ENCODE data around the gene KRTAP3-1.

DNA sequence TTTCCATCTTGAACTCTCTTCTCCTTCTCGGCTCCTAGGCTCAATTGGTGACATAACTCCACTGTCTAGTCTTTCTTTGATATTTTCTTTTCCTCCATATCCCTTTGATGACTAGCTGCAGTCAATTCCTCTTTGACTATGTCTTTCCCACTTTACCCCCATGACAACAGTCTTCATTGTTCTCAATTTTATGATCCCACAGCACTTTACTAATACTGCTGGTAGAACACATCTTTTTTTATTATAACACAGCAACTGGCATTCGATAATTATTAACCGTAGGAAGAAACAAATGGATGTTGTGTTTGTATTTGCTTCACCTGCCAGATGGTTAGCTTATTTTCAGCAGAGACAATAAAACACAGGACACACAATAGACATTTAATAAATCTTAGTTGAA lies 16.3 kb downstream of the KRTAP3-1 start:
- TF ChIP-seq, protein P1, sequence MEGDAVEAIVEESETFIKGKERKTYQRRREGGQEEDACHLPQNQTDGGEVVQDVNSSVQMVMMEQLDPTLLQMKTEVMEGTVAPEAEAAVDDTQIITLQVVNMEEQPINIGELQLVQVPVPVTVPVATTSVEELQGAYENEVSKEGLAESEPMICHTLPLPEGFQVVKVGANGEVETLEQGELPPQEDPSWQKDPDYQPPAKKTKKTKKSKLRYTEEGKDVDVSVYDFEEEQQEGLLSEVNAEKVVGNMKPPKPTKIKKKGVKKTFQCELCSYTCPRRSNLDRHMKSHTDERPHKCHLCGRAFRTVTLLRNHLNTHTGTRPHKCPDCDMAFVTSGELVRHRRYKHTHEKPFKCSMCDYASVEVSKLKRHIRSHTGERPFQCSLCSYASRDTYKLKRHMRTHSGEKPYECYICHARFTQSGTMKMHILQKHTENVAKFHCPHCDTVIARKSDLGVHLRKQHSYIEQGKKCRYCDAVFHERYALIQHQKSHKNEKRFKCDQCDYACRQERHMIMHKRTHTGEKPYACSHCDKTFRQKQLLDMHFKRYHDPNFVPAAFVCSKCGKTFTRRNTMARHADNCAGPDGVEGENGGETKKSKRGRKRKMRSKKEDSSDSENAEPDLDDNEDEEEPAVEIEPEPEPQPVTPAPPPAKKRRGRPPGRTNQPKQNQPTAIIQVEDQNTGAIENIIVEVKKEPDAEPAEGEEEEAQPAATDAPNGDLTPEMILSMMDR (conservative IDR thresholded peaks at IDR 0.05; ENCODE audit: low read depth, low read length), result no peak
- no peak for TF ChIP-seq EZH2phosphoT487 (IDR thresholded peaks at IDR 0.05; ENCODE audit: borderline replicate concordance, low read length)
